Activated T-cell treated with anti-CD3 and anti-CD28 coated beads, Interleukin-2, amount 50 U/mL, for 72 hours (primary cell): ENCODE data around the gene SLC36A2. TPM values are rescaled to one million over a fixed set of nuclear protein-coding genes. Genes with fewer than 3 reads are reported as not detected.
"Not testable (repeated sequence)": the region's sequence is repeated elsewhere in the genome, so short reads cannot be mapped to it uniquely, and the experiment has no call there.

Experiments
- ATAC-seq, 2 donors: fragments of 150-1000 bp; cut with Tn5 transposase; replicated peaks in 1 of 2; 2 replicates each; pipeline ENCODE4 v1.10.0; 2021; ENCODE audit warnings: moderate library complexity in 2 of 2, mild to moderate bottlenecking in 1 of 2
- DNase-seq, 2 donors: peaks; one replicate each; pipeline ENCODE4 v3.0.0; 2021 to 2022; ENCODE audit warnings: mixed read lengths in 1 of 2
- H3K27ac Mint-ChIP-seq: one replicate; pipeline ENCODE4 v1.8.0; 2022; ENCODE audit warnings: mild to moderate bottlenecking, moderate library complexity, mixed read lengths
- H3K27me3 Mint-ChIP-seq: one replicate; pipeline ENCODE4 v1.8.0; 2022; ENCODE audit warnings: low read depth, mixed read lengths
- H3K36me3 Mint-ChIP-seq, 2 donors: one replicate each; pipeline ENCODE4 v1.8.0; 2022; ENCODE audit warnings: mixed read lengths in 2 of 2, mild to moderate bottlenecking in 1 of 2; ENCODE audit not compliant: insufficient read depth in 2 of 2
- H3K4me1 Mint-ChIP-seq: one replicate; pipeline ENCODE4 v1.8.0; 2022; ENCODE audit warnings: low read depth, mixed read lengths
- H3K4me3 Mint-ChIP-seq, 2 donors: one replicate each; pipeline ENCODE4 v1.8.0; 2022; ENCODE audit warnings: mild to moderate bottlenecking in 2 of 2, mixed read lengths in 2 of 2, moderate library complexity in 2 of 2
- H3K9me3 Mint-ChIP-seq, 2 donors: one replicate each; pipeline ENCODE4 v1.8.0; 2022; ENCODE audit warnings: mixed read lengths in 2 of 2
- total RNA-seq, 2 donors: library from RNA; stranded (reverse); gene quantifications; one replicate each; pipeline ENCODE4 v1.2.3, GENCODE V29; 2022

Gene SLC36A2
- total RNA-seq, 2 donors from 2014 or later: not detected

DNA sequence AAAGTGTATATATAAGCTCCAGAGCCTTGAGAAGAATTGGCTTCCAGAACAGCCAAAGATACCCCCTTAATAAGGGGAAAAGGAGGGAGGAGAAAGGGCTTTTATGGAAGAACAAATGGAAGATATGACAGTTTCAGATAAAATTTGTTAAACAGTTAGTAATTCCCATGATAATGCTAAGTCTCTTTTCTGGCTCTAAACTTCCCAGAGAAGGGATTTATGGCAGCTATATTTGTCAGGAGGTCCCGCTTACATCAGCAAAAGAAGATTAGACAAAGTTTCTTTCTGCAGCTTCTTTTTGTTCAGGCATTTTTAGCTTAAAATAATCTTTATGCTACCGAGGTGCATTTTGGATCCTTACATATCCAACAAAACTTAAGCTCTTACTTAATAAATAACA is 29.5 kb downstream of the SLC36A2 start:
- Mint-ChIP-seq H3K27ac (no peak overlapping the region), H3K4me1 (no peaks in the 10 kb centered on the region), H3K4me3 (no peak overlapping the region), H3K36me3 (no peaks in the 10 kb centered on the region), H3K27me3 (no peaks in the 10 kb centered on the region), H3K9me3 (no peaks in the 10 kb centered on the region)
- DNase-seq (no peak), ATAC-seq (no peak)

DNA sequence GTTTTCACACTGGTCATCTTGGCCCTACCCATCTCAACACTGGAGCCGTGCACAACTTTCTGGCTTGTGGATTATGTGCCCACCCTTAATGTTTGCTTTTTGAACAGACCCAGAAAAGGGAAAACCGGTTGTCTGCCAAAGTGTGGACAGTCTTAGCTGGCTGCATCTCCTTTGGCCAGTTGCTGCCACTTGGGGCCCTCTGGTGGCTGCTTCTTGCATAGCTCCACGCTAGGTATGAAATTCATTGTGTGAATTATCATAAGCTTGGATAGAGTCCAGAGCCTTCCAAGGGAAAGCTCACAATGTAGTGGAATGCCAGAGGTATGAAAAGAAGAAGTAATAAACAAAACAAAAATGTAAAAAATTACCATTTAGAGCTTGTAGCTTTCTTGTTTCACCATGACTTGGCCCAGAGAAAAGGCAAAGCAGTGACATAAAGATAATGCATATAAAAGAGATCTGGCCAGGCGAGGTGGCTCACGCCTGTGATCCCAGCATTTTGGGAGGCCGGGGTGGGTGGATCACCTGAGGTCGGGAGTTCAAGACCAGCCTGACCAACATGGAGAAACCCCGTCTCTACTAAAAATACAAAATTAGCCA is 31.3 kb downstream of the SLC36A2 start:
- DNase-seq (peak; percentile 67 to 72), ATAC-seq (peak; percentile 52 to 71)
- Mint-ChIP-seq H3K36me3 (no peaks in the 10 kb centered on the region), H3K4me1 (no peaks in the 10 kb centered on the region), H3K27ac (no peak overlapping the region), H3K4me3 (no peak overlapping the region), H3K9me3 (peaks cover 0 to 2% of the 10 kb centered on the region in 2 donors), H3K27me3 (no peaks in the 10 kb centered on the region)

DNA sequence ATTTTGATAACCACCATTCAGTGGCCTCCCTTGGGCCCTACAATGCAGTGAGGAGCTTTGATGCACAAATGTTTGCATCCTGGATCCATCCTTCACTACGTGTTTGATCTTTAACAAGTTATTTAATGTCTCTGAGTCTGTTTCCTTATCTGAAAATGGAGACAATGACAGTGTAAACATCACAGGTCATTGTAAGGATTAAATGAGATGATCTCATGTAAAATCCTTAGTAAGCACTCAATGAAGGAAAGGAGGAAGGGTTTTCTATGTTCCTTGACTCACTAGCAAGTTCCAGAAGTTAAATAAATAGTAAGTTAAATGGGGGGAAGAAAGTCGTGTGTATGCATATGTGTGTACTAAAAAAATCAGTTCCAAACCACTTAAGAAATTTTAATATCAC is 34.0 kb downstream of the SLC36A2 start:
- peaks cover 0 to 4% of the 10 kb centered on the region in 2 donors for H3K9me3 Mint-ChIP-seq
- no peaks in the 10 kb centered on the region for H3K4me1 Mint-ChIP-seq
- DNase-seq (no peak), ATAC-seq (no peak)
- no peaks in the 10 kb centered on the region for H3K36me3 Mint-ChIP-seq
- peaks cover under 1% of the 10 kb centered on the region for H3K27me3 Mint-ChIP-seq
- no peak overlapping the region for H3K27ac Mint-ChIP-seq
- H3K4me3 Mint-ChIP-seq: no peak overlapping the region

DNA sequence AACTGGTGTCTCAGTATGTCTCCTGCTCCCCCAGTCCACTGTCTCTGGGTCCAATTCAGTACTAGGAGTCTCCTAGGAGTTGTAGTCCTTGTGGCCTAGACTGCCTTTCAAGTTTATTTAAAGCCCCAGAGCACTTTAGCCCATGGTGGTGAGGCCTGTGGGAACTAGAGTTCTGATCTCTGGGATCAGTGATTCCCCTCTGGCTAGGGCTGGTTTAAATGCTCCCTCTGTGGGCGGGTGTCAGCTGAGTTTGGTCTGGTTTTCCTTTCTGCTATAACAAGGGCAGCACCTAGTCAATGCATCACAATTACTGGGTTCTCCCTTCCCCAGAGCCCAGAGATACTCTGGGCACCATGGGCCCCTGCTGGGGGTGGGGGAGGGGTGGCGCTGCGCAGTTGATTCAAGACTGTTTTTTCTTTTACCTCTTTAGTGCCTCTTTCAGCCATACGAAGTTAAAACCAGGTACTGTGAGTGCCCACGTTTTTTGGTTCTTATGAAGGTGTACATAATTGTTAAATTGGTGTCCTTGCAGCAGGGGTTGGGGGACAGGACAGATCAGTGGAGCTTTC is 34.5 kb downstream of the SLC36A2 start:
- Mint-ChIP-seq H3K36me3 (no peaks in the 10 kb centered on the region), H3K27me3 (peaks cover 5% of the 10 kb centered on the region), H3K4me3 (no peak overlapping the region), H3K4me1 (no peaks in the 10 kb centered on the region), H3K27ac (no peak overlapping the region), H3K9me3 (peaks cover 0 to 4% of the 10 kb centered on the region in 2 donors)
- ATAC-seq (no peak), DNase-seq (no peak)

DNA sequence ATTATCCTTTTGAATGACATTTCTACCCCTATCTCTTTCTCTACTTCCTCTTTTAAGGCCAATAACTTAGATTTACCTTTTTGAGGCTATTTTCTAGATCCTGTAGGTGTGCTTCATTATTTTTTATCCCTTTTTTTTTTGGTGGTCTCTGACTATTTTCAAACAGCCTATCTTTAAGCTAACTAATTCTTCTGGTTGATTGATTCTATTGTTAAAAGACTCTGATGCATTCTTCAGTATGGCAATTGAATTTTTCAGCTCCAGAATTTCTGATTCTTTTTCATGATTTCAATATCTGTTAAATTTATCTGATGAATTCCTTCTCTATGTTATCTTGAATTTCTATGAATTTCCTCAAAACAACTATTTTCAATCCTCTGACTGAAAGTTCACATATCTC is 36.4 kb downstream of the SLC36A2 start:
- no peak overlapping the region for H3K27ac Mint-ChIP-seq
- peaks cover 8% of the 10 kb centered on the region for H3K27me3 Mint-ChIP-seq
- H3K4me3 Mint-ChIP-seq: no peak overlapping the region
- DNase-seq (no peak), ATAC-seq (no peak)
- peaks cover 0 to 4% of the 10 kb centered on the region in 2 donors for H3K9me3 Mint-ChIP-seq
- no peaks in the 10 kb centered on the region for H3K36me3 Mint-ChIP-seq
- no peaks in the 10 kb centered on the region for H3K4me1 Mint-ChIP-seq

DNA sequence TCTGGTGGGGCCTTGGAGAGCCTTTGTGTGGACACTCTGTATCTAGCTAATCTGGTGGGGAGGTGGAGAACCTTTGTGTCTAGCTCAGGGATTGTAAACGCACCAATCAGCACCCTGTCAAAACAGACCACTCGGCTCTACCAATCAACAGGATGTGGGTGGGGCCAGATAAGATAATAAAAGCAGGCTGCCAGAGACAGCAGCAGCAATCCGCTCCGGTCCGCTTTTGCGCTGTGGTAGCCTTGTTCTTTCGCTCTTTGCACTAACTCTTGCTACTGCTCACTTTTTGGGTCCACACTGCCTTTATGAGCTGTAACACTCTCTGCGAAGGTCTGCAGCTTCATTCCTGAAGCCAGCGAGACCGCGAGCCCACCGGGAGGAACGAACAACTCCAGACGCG is 37.5 kb downstream of the SLC36A2 start:
- not testable (repeated sequence) for H3K27ac Mint-ChIP-seq, H3K4me3 Mint-ChIP-seq, H3K36me3 Mint-ChIP-seq

DNA sequence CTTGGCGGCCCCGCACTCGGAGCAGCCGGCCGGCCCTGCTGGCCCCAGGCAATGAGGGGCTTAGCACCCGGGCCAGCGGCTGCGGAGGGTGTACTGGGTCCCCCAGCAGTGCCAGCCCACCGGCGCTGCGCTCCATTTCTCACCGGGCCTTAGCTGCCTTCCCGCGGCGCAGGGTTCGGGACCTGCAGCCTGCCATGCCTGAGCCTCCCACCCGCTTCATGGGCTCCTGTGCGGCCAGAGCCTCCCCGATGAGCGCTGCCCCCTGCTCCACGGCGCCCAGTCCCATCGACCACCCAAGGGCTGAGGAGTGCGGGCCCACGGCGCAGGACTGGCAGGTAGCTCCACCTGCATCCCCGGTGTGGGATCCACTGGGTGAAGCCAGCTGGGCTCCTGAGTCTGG is 38.1 kb downstream of the SLC36A2 start:
- H3K4me1 Mint-ChIP-seq, ATAC-seq, DNase-seq, H3K9me3 Mint-ChIP-seq, H3K36me3 Mint-ChIP-seq, H3K27ac Mint-ChIP-seq, H3K27me3 Mint-ChIP-seq, H3K4me3 Mint-ChIP-seq: not testable (repeated sequence)

More for the DNA sequence above, 37.5 kb downstream of the SLC36A2 start:
- not testable (repeated sequence) for ATAC-seq, H3K9me3 Mint-ChIP-seq, DNase-seq, H3K27me3 Mint-ChIP-seq, H3K4me1 Mint-ChIP-seq

DNA sequence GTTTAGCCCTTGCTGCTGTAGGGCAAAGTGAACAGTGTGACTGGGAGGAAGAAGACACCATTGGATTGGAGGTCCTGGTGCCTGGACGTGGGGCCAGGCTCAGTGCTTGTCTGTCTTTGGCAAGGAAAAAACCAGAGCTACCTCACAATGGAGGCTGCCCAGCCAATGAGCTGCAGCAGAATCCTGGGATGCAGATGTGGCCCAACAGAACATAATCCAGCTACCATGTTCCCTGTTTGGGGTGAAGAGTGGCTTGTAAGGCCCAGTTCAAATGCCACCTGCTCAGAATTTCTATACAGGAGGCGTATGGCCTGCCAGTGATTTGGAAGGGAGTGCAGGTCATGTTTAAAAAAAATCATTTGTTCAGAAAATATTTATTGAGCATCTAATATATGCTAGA is 43.7 kb downstream of the SLC36A2 start, which contains the start of gene SLC36A3:
SLC36A3 (minus strand) TSS at position 101 of the 400 bp plus-strand sequence. CDS start 412 bp downstream, outside the sequence.
- Mint-ChIP-seq H3K4me1 (no peaks in the 10 kb centered on the region), H3K4me3 (no peak within 1 kb of the TSS), H3K27me3 (peaks cover 36% of the 10 kb centered on the region), H3K9me3 (no peaks in the 10 kb centered on the region), H3K36me3 (no peaks in the 10 kb centered on the region), H3K27ac (no peak within 1 kb of the TSS)
- no peak for DNase-seq
- no peak for ATAC-seq

DNA sequence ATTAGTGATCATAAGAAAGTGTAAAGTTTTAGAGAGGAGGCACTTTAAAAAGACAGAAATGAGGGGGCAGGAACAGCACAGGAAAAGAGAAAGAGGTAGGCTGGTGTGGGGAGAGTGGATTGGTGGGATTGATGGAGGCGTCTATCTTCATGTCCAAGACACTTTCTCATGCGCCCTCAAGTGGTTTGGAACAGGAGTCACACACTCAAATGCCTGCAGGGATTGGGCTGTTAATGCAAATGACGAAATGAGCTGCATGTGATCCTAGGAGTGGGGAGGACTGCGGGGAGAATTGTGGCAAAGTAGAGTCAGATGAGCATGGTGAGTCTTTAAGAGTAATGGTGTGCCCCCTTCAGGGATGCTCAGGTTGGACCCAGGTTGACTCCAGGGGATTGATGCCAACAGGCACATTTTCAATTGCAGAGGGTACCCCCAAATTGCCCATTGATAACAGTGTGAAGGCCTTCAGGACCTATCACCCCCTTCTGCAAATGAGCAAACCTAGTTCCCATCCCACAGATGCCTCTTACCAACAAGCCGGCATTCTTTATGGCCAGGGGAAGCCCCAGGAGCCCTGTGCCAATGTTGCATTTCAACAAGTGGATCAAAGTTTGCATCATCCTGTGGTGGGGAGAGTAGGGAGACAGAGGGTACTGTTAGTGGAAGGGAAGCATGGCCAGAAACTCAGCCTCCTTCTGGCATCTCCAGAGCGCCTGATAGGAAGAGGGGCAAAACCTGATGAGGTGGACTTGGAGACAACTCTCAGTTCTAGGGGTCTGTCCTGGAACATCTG is 49.1 kb downstream of the SLC36A2 start:
- Mint-ChIP-seq H3K36me3 (no peaks in the 10 kb centered on the region), H3K27ac (no peak overlapping the region), H3K9me3 (no peaks in the 10 kb centered on the region), H3K4me1 (peaks cover 15% of the 10 kb centered on the region), H3K4me3 (no peak overlapping the region), H3K27me3 (peaks cover 44% of the 10 kb centered on the region)
- DNase-seq (peak in 1 of 2 donors; percentile 23), ATAC-seq (peak; percentile 52 to 80)

DNA sequence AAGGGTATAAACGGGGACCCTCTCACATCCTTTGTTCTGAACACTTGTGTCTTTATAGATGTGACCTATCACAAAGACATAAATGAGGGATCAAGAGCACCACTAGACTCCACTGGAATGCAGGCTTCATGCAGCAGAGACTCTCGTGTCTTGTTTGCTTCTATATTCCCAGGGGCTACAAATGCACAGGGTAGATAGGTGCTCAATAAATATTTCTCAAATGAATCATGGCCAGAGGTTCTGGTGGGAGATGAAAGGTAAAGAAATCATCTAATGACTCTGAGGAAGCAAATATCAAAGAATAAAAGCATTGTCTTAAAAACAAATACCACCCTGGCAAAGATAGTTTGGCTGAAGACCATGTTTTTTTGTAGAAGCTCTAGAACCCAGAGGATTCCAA is 50.4 kb downstream of the SLC36A2 start:
- Mint-ChIP-seq H3K27me3 (peaks cover 34% of the 10 kb centered on the region), H3K9me3 (no peaks in the 10 kb centered on the region), H3K27ac (no peak overlapping the region), H3K36me3 (no peaks in the 10 kb centered on the region), H3K4me3 (no peak overlapping the region), H3K4me1 (peaks cover 15% of the 10 kb centered on the region)
- no peak for DNase-seq
- no peak for ATAC-seq

DNA sequence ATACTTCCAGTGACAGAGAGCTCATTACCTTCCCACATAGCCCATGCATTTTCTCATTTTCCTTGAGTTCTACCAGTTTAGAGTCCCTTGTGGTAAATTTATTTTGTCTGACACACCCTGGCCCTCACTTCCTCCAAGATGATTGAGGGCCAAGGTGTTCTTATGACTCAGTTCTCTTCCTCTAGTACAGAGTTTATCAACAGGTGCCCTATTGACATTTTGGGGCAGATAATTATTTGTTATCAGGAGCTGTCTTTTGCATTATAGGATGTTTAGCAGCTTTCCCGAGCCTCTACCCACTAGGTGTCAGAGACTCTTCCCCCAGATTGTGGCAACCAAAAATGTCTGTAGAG is 50.9 kb downstream of the SLC36A2 start:
- Mint-ChIP-seq H3K27me3 (peaks cover 30% of the 10 kb centered on the region), H3K4me3 (no peak overlapping the region), H3K4me1 (peaks cover 15% of the 10 kb centered on the region), H3K27ac (no peak overlapping the region), H3K9me3 (no peaks in the 10 kb centered on the region), H3K36me3 (no peaks in the 10 kb centered on the region)
- DNase-seq (no peak), ATAC-seq (no peak)

DNA sequence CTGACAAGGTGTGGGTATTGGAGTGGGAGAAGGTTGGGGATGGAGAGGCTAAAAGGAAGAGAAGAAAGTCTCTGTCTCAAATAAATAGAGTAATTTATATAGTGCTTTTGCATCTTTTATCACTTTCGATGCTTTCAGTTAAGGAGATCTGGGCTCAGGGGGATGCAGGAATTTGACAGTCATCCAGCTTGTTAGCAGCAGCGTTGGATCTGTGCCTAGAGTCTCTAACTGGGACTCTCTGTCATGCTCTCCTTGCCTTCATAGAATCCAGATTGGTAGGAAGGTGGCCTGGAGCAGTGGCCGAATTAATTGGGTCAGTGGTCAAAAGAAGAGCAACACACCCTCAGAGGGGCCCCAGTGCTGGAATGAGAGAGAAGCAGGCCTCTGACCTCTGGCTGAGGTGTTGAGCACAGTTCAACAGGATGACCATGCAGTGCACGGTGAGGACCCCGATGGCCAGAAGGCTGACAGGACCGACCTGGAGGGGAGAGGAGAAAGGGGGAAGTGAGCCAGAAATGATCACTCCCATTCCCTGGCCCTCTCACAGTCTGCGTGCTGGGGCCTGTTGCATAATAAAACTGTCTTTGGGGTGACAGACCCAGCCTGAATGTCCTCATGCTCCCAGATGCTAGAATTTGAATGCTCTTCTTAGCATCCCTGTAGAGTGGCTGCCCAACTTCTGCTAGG is 51.4 kb downstream of the SLC36A2 start:
- H3K27ac Mint-ChIP-seq: no peak overlapping the region
- ATAC-seq: no peak
- peaks cover 15% of the 10 kb centered on the region for H3K4me1 Mint-ChIP-seq
- no peaks in the 10 kb centered on the region for H3K36me3 Mint-ChIP-seq
- peaks cover 26% of the 10 kb centered on the region for H3K27me3 Mint-ChIP-seq
- no peak overlapping the region for H3K4me3 Mint-ChIP-seq
- no peaks in the 10 kb centered on the region for H3K9me3 Mint-ChIP-seq
- DNase-seq: no peak

DNA sequence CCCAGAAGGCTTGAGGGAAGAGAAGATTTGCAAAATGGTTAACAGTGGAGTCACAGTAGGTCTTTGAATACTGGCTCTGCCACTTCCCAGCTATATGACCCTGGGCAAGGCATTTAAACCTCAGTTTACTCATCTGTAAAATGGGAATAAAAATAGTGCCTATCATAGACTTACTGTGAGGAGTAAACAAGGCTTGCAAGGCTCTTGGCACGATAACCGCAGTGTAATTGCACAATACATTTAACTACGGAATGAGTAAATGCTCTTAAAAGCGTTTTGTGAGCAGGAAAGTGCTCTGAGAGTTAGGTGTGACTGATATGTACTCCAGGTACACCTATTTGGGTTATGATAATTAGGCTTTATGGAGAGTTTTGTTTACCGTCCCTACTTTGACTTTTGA is 52.2 kb downstream of the SLC36A2 start:
- H3K27ac Mint-ChIP-seq: no peak overlapping the region

More for the DNA sequence above, 52.2 kb downstream of the SLC36A2 start:
- Mint-ChIP-seq H3K9me3 (no peaks in the 10 kb centered on the region), H3K36me3 (no peaks in the 10 kb centered on the region), H3K4me3 (no peak overlapping the region), H3K4me1 (peaks cover 15% of the 10 kb centered on the region), H3K27me3 (peaks cover 26% of the 10 kb centered on the region)
- DNase-seq (no peak), ATAC-seq (no peak)
